Measurements from ENCODE around the gene ZNF383. TPM values are rescaled to one million over a fixed set of nuclear protein-coding genes. Genes with fewer than 3 reads are reported as not detected.
A peak's percentile ranks its signal among the peaks of the same experiment; 100 is the strongest.

ZNF383 gene
- total RNA-seq, 1 experiment from 2014 or later, result 6.6 TPM

DNA sequence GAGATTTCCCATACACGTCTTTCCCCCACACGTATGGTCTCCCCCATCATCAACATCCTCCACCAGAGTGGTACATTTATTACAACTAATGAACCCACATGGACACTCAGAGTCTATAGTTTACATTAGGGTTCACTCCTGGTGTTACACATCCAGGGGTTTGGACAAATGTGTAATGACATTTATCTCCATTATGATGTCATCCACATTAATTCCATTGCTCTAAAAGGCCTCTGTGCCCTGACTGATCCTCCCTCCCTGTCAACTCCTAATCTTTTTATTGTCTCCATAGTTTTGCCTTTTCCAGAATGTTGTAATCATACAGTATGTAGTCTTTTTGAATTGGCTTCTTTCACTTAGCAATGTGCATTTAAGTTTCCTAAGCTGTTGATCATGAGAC is 8.2 kb downstream of the ZNF383 start (continued):
- TF ChIP-seq, protein P1, sequence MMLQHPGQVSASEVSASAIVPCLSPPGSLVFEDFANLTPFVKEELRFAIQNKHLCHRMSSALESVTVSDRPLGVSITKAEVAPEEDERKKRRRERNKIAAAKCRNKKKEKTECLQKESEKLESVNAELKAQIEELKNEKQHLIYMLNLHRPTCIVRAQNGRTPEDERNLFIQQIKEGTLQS (IDR thresholded peaks at IDR 0.05), result no peak

DNA sequence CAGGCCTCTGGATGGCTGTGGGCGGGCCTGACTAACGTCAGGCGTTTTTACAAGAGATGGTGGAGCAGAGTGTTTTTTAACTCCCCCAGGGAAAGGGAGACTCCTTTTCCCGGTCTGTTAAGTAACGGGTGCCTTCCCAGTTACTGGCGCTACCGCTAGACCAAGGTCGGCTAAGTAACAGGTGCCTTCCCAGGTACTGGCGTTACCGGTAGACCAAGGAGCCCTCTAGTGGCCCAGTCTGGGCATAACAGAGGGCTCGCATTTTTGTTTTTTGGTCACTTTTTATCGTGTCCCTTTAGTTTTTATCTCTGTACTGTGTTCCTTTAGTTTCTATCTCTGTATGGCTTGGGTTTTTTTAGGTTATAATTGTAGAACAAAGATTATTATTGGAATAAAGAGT is 10.0 kb downstream of the ZNF383 start:
- H3K4me3 ChIP-seq (replicated peaks in 1 of 2; ENCODE audit: low read depth in 1 of 2, low read length in 2 of 2), result no peak overlapping the region
- H3K27ac ChIP-seq (ENCODE audit: low read depth, low read length), result no peak overlapping the region
- ChIA-PET POLR2A (no interaction called here), CTCF (no interaction called here), RAD21 (ENCODE audit: low non-redundant PET in 1 of 2, low total read pairs in 2 of 2, uncharacterized antibody in 2 of 2, unreplicated experiment in 2 of 2) (no interaction called here)
- no peaks in the 10 kb centered on the region for H3K79me2 ChIP-seq (ENCODE audit: insufficient read depth, low read length)
- H3K4me2 ChIP-seq (ENCODE audit: low read length), result no peak overlapping the region
- no peaks in the 10 kb centered on the region for H3K9me2 ChIP-seq (ENCODE audit: insufficient read depth)
- H3K27me3 ChIP-seq (ENCODE audit: insufficient read depth, low read length), result no peaks in the 10 kb centered on the region
- BruUV-seq (replicated peaks), result no TSS peak
- ATAC-seq (peak; percentile 54; the same call in 1 of the 2 replicates), DNase-seq (ENCODE audit: low read depth, low spot score) (no peak)
- intact Hi-C loops (cut with micrococcal nuclease), result no loop called here
- H3K36me3 ChIP-seq (ENCODE audit: control insufficient read depth in 1 of 2, insufficient read depth in 2 of 2, low read length in 2 of 2), result peaks cover 7 to 20% of the 10 kb centered on the region in 2 experiments
- no peaks in the 10 kb centered on the region for H4K20me1 ChIP-seq (ENCODE audit: insufficient read depth)
- peaks cover 0 to 4% of the 10 kb centered on the region in 2 experiments; a peak in 2 of 4 replicates for H3K9me3 ChIP-seq (ENCODE audit: control insufficient read depth in 1 of 2, insufficient read depth in 1 of 2, low read depth in 1 of 2, low read length in 2 of 2)
- H2AFZ ChIP-seq (ENCODE audit: low read depth, low read length, poor library complexity, severe bottlenecking), result no peak overlapping the region
- no peak overlapping the region for H3K9ac ChIP-seq (ENCODE audit: low read length)
- no peaks in the 10 kb centered on the region for H3K4me1 ChIP-seq (ENCODE audit: control insufficient read depth in 1 of 2, insufficient read depth in 2 of 2, low read length in 2 of 2)
- TF ChIP-seq CBX3 (IDR thresholded peaks at IDR 0.05; ENCODE audit: low read depth), result no peak
- no peak for TF ChIP-seq SIN3A (IDR thresholded peaks at IDR 0.05; ENCODE audit: low read depth)
- peak; percentile 41 for TF ChIP-seq RAD21 (IDR thresholded peaks at IDR 0.05; ENCODE audit: low read depth)
- TF ChIP-seq JUND (IDR thresholded peaks at IDR 0.05), result no peak
- no peak for TF ChIP-seq EGR1 (IDR thresholded peaks at IDR 0.05; ENCODE audit: low read depth)
- no peak for TF ChIP-seq ZNF274 (IDR thresholded peaks at IDR 0.05; ENCODE audit: low read depth, low read length)
- TF ChIP-seq, protein P2, sequence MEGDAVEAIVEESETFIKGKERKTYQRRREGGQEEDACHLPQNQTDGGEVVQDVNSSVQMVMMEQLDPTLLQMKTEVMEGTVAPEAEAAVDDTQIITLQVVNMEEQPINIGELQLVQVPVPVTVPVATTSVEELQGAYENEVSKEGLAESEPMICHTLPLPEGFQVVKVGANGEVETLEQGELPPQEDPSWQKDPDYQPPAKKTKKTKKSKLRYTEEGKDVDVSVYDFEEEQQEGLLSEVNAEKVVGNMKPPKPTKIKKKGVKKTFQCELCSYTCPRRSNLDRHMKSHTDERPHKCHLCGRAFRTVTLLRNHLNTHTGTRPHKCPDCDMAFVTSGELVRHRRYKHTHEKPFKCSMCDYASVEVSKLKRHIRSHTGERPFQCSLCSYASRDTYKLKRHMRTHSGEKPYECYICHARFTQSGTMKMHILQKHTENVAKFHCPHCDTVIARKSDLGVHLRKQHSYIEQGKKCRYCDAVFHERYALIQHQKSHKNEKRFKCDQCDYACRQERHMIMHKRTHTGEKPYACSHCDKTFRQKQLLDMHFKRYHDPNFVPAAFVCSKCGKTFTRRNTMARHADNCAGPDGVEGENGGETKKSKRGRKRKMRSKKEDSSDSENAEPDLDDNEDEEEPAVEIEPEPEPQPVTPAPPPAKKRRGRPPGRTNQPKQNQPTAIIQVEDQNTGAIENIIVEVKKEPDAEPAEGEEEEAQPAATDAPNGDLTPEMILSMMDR (IDR thresholded peaks at IDR 0.05 in 2 of 3, conservative IDR thresholded peaks at IDR 0.05 in 1 of 3; ENCODE audit: borderline replicate concordance in 1 of 3, insufficient read depth in 1 of 3, low read depth in 2 of 3, low read length in 2 of 3), result peak in 2 of 3 experiments; percentile 69 to 78; a peak in 4 of 6 replicates
- TF ChIP-seq SP1 (IDR thresholded peaks at IDR 0.05; ENCODE audit: low read depth), result no peak
- TF ChIP-seq FOSL1 (IDR thresholded peaks at IDR 0.05; ENCODE audit: low read depth), result no peak
- no peak for TF ChIP-seq CEBPB (IDR thresholded peaks at IDR 0.05; ENCODE audit: low read depth)
- TF ChIP-seq, protein P3, sequence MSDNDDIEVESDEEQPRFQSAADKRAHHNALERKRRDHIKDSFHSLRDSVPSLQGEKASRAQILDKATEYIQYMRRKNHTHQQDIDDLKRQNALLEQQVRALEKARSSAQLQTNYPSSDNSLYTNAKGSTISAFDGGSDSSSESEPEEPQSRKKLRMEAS (IDR thresholded peaks at IDR 0.05), result no peak
- no peak for TF ChIP-seq POLR2A (IDR thresholded peaks at IDR 0.05; ENCODE audit: borderline replicate concordance, extremely low read depth, insufficient read depth, insufficient read length)
- no peak for TF ChIP-seq POLR2AphosphoS5 (IDR thresholded peaks at IDR 0.05; ENCODE audit: low read depth, low read length)
- no peak for TF ChIP-seq ZFX (IDR thresholded peaks at IDR 0.05)
- TF ChIP-seq EZH2 (IDR thresholded peaks at IDR 0.05), result no peak
- TF ChIP-seq, protein P4, sequence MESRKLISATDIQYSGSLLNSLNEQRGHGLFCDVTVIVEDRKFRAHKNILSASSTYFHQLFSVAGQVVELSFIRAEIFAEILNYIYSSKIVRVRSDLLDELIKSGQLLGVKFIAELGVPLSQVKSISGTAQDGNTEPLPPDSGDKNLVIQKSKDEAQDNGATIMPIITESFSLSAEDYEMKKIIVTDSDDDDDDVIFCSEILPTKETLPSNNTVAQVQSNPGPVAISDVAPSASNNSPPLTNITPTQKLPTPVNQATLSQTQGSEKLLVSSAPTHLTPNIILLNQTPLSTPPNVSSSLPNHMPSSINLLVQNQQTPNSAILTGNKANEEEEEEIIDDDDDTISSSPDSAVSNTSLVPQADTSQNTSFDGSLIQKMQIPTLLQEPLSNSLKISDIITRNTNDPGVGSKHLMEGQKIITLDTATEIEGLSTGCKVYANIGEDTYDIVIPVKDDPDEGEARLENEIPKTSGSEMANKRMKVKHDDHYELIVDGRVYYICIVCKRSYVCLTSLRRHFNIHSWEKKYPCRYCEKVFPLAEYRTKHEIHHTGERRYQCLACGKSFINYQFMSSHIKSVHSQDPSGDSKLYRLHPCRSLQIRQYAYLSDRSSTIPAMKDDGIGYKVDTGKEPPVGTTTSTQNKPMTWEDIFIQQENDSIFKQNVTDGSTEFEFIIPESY (IDR thresholded peaks at IDR 0.05; ENCODE audit: extremely low read depth, insufficient replicate concordance, low read length), result no peak

Data from HCT116 (cell line).